OCI-LY7 (cell line): ENCODE data around the gene BICC1. TPM values are rescaled to one million over a fixed set of nuclear protein-coding genes. Genes with fewer than 3 reads are reported as not detected.

Experiments
- BruUV-seq: library from RNA; stranded (reverse); fragments of 400-500 nt; replicated peaks from 2 replicates; lab custom pipeline; 2021; lab: Mats Ljungman, UMichigan
- CTCF ChIA-PET: fragments of 300-600 bp; sonication (Branson Sonifier 250); formaldehyde crosslinking; loops from one replicate; lab custom pipeline; 2022; ENCODE audit warnings: antibody characterized with exemption; ENCODE audit not compliant: unreplicated experiment; lab: Charles Lee
- POLR2A ChIA-PET: fragments of 300-600 bp; sonication (Branson Sonifier 250); formaldehyde crosslinking; loops from one replicate; lab custom pipeline; 2022; ENCODE audit warnings: antibody characterized with exemption; lab: Charles Lee
- DNase-seq: peaks from one replicate; pipeline ENCODE4 v3.0.0-alpha.2; 2015; ENCODE audit warnings: low spot score
- H2AFZ ChIP-seq: fragments of 200-600 bp; sonication (generic), shearing (Covaris generic); 2 replicates; pipeline ENCODE4 v1.6.1; 2014; ENCODE audit warnings: mild to moderate bottlenecking, antibody characterized with exemption, low read length, moderate library complexity
- H3K27ac ChIP-seq: fragments of 200-600 bp; sonication (generic); 2 replicates; pipeline ENCODE4 v1.5.1; 2014; ENCODE audit warnings: mixed run types, low read depth, mild to moderate bottlenecking, moderate library complexity, low read length, inconsistent platforms; ENCODE audit not compliant: poor library complexity, severe bottlenecking
- H3K36me3 ChIP-seq: fragments of 200-600 bp; sonication (generic); 2 replicates; pipeline ENCODE4 v1.6.1; 2014; ENCODE audit warnings: mild to moderate bottlenecking, antibody characterized with exemption, low read length, moderate library complexity, mixed read lengths; ENCODE audit not compliant: insufficient read depth
- H3K4me1 ChIP-seq: fragments of 200-600 bp; sonication (generic); 2 replicates; pipeline ENCODE4 v1.5.1; 2014; ENCODE audit warnings: mild to moderate bottlenecking, low read length; ENCODE audit not compliant: insufficient read depth, poor library complexity, severe bottlenecking
- H3K4me2 ChIP-seq: fragments of 200-600 bp; sonication (generic); 2 replicates; pipeline ENCODE4 v1.6.1; 2014; ENCODE audit warnings: mild to moderate bottlenecking, low read length
- H3K4me3 ChIP-seq: fragments of 200-600 bp; sonication (generic); 2 replicates; pipeline ENCODE4 v1.5.1; 2014; ENCODE audit warnings: mild to moderate bottlenecking, low read depth, low read length; ENCODE audit not compliant: poor library complexity, severe bottlenecking
- H3K79me2 ChIP-seq: fragments of 200-600 bp; sonication (generic); 2 replicates; pipeline ENCODE4 v1.6.1; 2016; ENCODE audit warnings: low read depth, mild to moderate bottlenecking, low read length, moderate library complexity, mixed read lengths; ENCODE audit not compliant: insufficient read depth
- H3K9me2 ChIP-seq: fragments of 200-600 bp; sonication (generic); 2 replicates; pipeline ENCODE4 v1.6.1; 2016; ENCODE audit warnings: mild to moderate bottlenecking, low read length, mixed read lengths; ENCODE audit not compliant: insufficient read depth
- H3K9me3 ChIP-seq: fragments of 200-600 bp; sonication (generic); 2 replicates; pipeline ENCODE4 v1.6.1; 2014; ENCODE audit warnings: mild to moderate bottlenecking, mixed run types, low read length, mixed read lengths
- H4K20me1 ChIP-seq: fragments of 200-600 bp; sonication (generic); 2 replicates; pipeline ENCODE4 v1.6.1; 2014; ENCODE audit warnings: mild to moderate bottlenecking, antibody characterized with exemption, low read length, moderate library complexity, mixed read lengths; ENCODE audit not compliant: insufficient read depth
- CTCF ChIP-seq: fragments of 200-600 bp; sonication (generic); conservative IDR thresholded peaks from 2 replicates; pipeline ENCODE4 v1.5.1; 2014; ENCODE audit warnings: mild to moderate bottlenecking, antibody characterized with exemption, low read length, moderate library complexity, mixed read lengths
- EZH2phosphoT487 ChIP-seq: fragments of 200-600 bp; sonication (generic); IDR thresholded peaks from 2 replicates; pipeline ENCODE4 v1.6.1; 2018; ENCODE audit warnings: low read depth, borderline replicate concordance, mild to moderate bottlenecking, mixed run types, antibody characterized with exemption, low read length, moderate library complexity, mixed read lengths
- intact Hi-C: fragments of 100-400 bp; cut with micrococcal nuclease; formaldehyde crosslinking; loops from one replicate; pipeline ENCODE4 v1.10.0; 2022; ENCODE audit not compliant: unreplicated experiment
- total RNA-seq, 2 experiments: library from RNA; depleted of rRNA in 1 of 2; stranded (reverse); fragments of >200 nt in 1 of 2; shearing (Covaris generic) in 1 of 2; gene quantifications; 2 replicates each; pipeline ENCODE4 v1.2.3, GENCODE V29; 2014 to 2022

Gene BICC1
- total RNA-seq, 2 experiments from 2014 or later, result not detected

- Histone ChIP-seq H3K9me3 (no peaks in the 10 kb centered on the region), H2AFZ (no peak overlapping the region), H3K4me2 (no peak overlapping the region), H3K9me2 (no peaks in the 10 kb centered on the region), H3K36me3 (no peaks in the 10 kb centered on the region), H3K79me2 (no peaks in the 10 kb centered on the region), H3K27ac (no peak overlapping the region), H4K20me1 (no peaks in the 10 kb centered on the region), H3K4me1 (no peaks in the 10 kb centered on the region), H3K4me3 (no peak overlapping the region)
- intact Hi-C loops, result no loop called here
- CTCF ChIA-PET, result no interaction called here
- DNase-seq, result no peak
- POLR2A ChIA-PET, result interaction anchor here (0.9 kb wide), 1 partner anchor 9 kb away, joined by 3 read pairs; no protein-coding TSS in a partner anchor
- no peak for TF ChIP-seq EZH2phosphoT487
- no peak for TF ChIP-seq CTCF
- no TSS peak for BruUV-seq
Measured at GRCh38 chr10:58733436-58733835, 220.8 kb downstream of the BICC1 start.

GRCh38 chr10:58734116-58734515, 221.4 kb downstream of the BICC1 start:
- H3K4me3 ChIP-seq, result no peak overlapping the region
- intact Hi-C loops, result no loop called here
- ChIA-PET CTCF (no interaction called here), POLR2A (no interaction called here)
- H3K9me3 ChIP-seq, result no peaks in the 10 kb centered on the region
- no peak overlapping the region for H2AFZ ChIP-seq
- BruUV-seq, result no TSS peak
- H3K4me1 ChIP-seq, result no peaks in the 10 kb centered on the region
- H3K9me2 ChIP-seq, result no peaks in the 10 kb centered on the region
- H3K4me2 ChIP-seq, result no peak overlapping the region
- no peak for DNase-seq
- TF ChIP-seq EZH2phosphoT487 (no peak), CTCF (no peak)
- H3K36me3 ChIP-seq, result no peaks in the 10 kb centered on the region
- no peak overlapping the region for H3K27ac ChIP-seq
- H3K79me2 ChIP-seq, result no peaks in the 10 kb centered on the region
- H4K20me1 ChIP-seq, result no peaks in the 10 kb centered on the region

GRCh38 chr10:58734664-58735063, 222.0 kb downstream of the BICC1 start:
- no peak overlapping the region for H3K4me2 ChIP-seq
- TF ChIP-seq CTCF, result no peak
- TF ChIP-seq EZH2phosphoT487, result no peak
- POLR2A ChIA-PET, result no interaction called here
- H3K36me3 ChIP-seq, result no peaks in the 10 kb centered on the region
- H3K79me2 ChIP-seq, result no peaks in the 10 kb centered on the region
- no peak overlapping the region for H3K4me3 ChIP-seq
- no peaks in the 10 kb centered on the region for H3K4me1 ChIP-seq
- intact Hi-C loops, result no loop called here
- H3K9me2 ChIP-seq, result no peaks in the 10 kb centered on the region
- DNase-seq, result no peak
- BruUV-seq, result no TSS peak
- no peak overlapping the region for H2AFZ ChIP-seq
- H3K9me3 ChIP-seq, result no peaks in the 10 kb centered on the region
- no peaks in the 10 kb centered on the region for H4K20me1 ChIP-seq
- H3K27ac ChIP-seq, result no peak overlapping the region
- CTCF ChIA-PET, result no interaction called here
